ENCODE results near the gene TMEM170B.
A peak's percentile ranks its signal among the peaks of the same experiment; 100 is the strongest.

TMEM170B gene

DNA sequence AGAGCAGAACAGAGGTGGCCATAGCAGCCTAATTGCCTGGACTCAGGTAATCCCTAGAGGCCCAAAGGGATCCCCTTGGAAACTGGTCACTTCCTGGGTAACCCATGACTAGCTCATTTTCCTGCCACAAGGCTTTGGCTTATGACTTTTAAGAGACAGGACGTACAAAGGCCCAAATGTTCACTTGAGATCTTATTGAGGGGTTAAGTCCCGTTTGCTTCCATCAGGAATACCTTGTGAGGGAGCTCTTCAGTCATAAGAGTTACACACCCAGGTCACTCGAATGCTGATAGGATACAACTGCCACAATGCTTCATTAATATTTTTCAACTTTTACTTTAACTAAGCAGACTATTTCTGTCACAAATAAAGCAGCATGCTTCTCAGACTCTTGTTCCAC, 51.7 kb downstream of the TMEM170B start:
- DNase-seq: no peak

DNA sequence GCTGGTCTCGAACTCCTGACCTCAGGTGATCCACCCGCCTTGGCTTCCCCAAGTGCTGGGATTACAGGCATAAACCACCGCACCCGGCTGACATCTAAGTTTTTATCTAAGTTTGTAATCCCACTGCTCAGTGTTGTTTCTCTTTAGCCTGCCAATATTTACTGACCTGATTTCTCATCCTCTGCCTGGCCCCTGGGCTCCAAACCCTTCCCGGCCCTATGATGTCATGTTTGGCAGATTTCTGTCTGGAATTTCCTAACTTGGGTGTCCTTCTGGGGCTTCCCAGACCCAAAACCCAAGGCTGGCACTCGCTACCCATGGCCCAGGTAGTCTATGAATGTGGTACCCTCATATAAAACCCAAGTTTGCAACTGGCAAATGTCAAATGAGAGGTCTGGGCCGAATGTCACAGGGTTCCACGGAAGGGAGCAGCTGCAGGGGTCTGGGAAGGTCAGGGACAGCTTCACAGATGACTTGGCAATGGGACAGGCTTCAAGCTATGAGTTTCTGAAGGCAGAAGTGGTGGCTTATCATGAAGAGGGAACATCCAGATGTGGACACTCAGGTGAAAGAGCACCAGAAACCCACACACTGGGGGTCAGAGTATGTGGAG, 54.9 kb downstream of the TMEM170B start:
- no peak for DNase-seq

GRCh38 chr6:11593096-11593495, 55.5 kb downstream of the TMEM170B start:
- no peak for DNase-seq

GRCh38 chr6:11595903-11596302, 58.4 kb downstream of the TMEM170B start:
- DNase-seq: no peak

DNA sequence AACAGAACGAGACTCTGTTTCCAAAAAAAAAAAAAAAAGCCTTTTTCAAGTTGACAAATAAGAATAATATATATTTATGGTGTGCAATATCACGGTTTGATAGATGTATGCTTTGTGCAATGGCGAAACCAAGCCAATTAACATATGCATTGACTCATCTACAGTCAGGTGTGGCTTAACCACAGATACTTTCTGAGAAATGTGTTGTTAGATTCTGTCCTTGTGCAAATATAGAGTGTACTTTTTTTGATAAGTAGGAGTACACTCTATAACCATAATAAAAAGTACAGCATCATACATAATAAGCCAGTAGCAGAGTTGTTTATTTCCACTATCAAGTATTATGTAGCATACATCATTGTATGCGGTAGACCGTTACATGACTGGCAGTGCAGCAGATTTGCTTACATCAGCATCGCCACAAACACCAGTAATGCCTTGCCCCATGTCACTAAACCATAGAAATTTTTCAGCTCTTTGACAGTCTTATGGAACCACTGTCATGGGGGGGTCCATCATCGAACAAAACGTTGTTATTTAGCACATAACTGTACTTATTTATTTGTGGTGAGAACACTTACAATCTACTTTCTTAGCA, 59.2 kb downstream of the TMEM170B start:
- DNase-seq: no peak

DNA sequence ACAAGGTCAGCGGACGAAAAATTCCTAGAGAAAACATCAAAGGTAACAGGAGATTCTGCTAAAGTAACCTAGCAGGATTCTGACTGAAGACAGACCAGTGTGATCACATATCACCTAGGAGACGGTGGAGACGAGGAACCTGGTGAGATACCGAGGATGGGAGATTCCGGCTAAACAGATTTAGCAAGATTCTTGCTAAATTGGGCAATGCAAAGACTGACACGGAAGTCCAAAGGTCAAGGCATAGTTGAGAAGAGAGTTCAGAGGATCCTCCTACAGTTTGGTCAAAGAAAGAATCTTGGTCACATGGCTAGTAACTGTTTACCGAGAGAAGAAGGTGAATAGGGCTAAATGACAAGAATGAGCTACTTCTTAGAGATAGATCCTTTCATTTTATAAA, 61.1 kb downstream of the TMEM170B start:
- DNase-seq: peak; percentile 10

- no peak for DNase-seq
Measured at GRCh38 chr6:11600251-11600650, 62.7 kb downstream of the TMEM170B start.

- DNase-seq: no peak
Measured at GRCh38 chr6:11601776-11602605, 64.4 kb downstream of the TMEM170B start.

DNA sequence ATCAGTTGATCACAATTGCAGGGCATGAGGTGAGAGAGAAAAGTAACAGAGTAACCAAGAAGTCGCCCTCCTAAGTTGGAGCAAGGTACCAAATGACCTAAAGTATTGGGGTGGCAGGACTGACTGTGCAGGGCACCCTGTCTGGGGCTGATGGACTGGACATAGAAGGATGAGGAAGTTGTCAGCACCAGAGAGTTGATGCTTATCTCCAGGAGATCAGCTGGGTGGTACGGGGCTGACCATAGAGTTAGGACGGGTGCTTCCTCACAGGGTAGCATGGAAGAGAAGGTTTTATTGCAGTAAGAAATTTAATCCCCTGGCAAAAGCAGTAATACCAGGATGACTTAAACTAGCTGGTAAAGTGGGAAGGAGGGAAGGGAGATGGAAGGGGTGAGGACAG, 66.7 kb downstream of the TMEM170B start:
- DNase-seq: no peak

- DNase-seq: no peak
Measured at GRCh38 chr6:11604836-11605506, 67.4 kb downstream of the TMEM170B start.

- no peak for DNase-seq
Measured at GRCh38 chr6:11605507-11605905, 68.0 kb downstream of the TMEM170B start.

DNA sequence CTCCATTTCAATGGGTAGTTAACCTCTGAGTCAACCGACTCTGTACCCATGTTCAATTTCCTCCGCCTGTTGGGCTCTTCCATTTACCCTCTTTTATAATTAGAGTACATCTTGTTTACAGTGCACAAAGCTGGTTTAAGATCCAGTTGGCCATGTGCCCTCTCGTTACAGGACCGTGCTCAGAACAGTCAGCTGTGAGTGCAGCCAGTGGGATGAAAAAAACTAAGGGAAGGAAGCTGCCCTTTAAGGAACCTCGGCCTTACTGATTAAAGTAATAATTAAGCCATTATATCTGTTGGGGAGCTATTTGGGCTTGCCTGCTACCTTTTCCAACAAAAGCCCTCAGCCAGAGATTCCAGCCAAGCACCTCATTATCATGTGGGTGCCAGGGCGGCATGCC, 68.8 kb downstream of the TMEM170B start:
- no peak for DNase-seq

DNA sequence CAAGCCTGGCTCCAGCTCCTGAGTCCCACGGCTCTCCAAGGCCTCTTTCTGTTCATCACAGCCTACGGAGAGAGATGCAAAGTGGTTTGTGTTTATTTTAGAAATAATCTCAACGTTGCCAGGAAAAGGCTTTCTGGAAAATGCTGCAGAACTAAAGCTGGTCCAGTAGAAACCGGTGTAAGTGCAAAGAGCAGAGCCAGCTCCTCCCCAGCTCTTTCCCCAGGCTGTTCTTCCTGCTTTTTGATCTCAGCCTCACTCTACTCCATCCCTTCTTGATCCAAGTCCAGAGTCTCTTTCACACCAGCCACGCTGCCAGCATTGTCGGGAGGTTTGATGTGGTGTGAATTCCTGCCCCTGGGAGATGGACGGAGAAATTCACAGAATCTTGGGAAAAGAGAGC, 69.8 kb downstream of the TMEM170B start:
- DNase-seq: no peak

- no peak for DNase-seq
Measured at GRCh38 chr6:11608600-11609323, 71.2 kb downstream of the TMEM170B start.

DNA sequence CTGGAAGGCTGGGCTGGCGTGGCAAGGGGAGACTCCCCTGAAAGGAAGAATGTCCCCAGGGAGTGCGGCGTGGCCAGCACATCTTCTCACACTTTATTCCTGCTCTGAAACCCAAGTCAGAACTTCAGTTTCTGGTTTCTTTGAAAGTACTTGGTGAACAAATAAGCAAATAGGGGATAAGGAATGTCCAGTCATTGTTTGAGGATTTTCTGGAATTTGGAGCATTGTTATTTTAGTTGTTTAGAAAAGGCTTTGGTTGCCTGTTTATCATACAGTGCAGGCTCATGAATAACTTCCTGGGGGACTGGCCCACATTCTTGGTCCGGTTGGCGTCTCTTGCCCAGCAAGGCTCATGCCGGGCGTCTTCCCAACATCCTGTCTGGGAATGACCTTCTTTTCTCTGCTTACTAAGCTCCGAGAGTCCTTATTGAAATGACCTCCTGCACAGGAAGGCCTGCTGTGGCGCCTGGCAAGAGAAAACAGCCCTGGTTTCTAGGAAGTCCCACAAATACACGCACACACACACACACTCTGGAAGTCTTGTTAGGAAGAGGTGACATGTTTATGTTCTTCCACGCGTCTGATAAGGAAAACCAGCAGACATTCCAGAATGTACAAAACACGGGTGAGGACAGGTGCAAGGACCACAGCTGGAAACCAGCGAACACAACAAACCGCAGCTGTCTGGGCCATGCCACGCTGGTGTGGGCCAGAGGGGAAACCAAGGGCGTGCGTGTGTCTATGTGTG, 71.9 kb downstream of the TMEM170B start:
- DNase-seq: no peak

- DNase-seq: no peak
Measured at GRCh38 chr6:11613336-11613735, 75.8 kb downstream of the TMEM170B start.

- DNase-seq: no peak
Measured at GRCh38 chr6:11613858-11614257, 76.3 kb downstream of the TMEM170B start.

DNA sequence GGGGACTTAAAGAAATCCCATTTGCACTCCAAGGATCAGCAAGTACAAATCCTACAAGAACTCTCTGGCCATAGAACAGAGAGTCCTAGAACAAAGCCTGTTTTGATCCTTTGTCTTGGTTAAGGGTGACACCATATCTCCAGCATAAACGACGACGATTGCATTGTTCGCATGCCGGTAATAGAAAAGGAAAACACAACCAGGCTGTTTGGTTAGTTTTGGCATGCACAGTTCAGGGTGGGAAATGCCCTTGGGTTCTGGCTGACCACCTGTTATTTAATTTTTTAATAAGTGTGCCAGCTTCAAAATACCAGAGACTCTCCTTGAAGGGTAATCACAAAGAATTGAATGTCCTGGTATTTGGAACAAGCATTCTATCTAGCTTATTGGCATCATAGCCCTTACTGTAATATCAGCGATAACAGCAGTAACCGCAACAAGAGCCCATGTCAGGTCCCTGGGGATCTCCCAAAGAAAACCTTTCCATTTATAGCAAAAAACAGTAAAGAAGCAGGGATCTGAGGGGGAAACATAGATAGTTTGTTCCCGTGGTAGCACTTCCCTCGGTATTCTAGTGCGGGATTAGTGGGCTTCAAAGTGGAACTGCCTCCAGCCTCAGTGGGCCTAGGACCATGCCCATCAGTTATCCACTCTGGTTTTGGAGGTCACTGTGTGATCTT, 77.1 kb downstream of the TMEM170B start:
- no peak for DNase-seq

DNA sequence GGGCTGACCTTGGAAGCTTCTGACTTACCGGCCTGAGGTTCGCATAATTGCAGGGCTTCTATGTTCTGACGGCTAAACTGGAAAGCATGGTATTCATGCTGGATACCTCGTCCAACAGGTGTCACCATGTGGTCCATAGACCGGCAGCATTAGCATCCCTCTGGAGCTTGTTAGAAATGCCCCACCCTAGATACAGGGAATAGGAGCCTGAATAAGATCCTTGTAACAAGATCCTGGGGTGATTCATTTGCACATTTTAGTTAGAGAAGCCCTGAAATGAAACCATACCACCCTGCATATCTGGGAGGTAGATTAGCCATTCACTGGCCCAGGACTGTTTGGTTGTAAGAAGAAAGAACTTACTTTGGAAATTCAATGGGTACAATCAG, 77.7 kb downstream of the TMEM170B start:
- DNase-seq: no peak

DNA sequence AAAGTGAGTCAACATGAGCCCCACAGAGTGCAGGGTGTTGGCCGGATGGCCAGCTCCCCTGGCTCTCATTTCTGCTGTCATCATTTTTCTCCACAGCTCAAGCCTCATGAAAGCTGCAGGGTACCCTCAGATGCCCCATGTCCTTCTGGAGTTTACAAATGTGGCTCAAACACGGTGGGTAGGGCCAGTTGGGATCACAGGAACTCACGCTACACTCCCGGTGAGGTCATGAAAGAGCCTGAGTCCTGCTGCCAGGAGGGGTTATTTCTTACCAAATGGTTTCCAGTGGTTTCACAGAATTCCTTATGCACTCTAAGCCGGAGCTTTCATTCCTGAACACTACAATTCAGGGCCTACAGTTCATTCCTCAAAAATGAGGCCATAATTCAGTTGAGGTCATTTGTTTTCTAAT, 78.7 kb downstream of the TMEM170B start:
- DNase-seq: no peak

DNA sequence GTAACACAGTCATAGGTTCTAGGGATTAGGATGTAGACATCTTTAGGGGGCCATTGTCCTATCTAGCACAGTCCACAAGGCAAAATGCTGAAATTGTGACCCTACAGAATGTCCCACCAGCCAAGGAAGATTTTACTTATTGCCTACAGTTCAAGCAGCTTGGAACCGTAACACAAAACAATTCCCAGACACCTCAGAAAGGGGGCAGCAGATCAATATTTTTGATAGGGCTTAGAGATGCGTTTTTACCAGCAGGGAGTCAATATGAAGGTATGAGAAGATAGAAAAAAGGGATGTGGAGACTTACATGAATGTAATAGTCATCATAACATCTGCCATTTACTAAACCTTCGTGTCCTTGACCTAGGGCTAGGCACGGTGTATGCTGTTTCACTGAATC, 81.0 kb downstream of the TMEM170B start:
- DNase-seq: peak; percentile 2

- no peak for DNase-seq
Measured at GRCh38 chr6:11621119-11621518, 83.6 kb downstream of the TMEM170B start.
